Loucy (cell line): ENCODE measurements around the gene PIAS4.

Experiments
- H2AFZ ChIP-seq: fragments of 200-600 bp; sonication (generic); 2 replicates; pipeline ENCODE4 v1.6.0; 2016; ENCODE audit warnings: antibody characterized with exemption, mild to moderate bottlenecking, low read length, moderate library complexity
- H3F3A ChIP-seq: fragments of 200-600 bp; 2 replicates; pipeline ENCODE4 v1.6.0; 2016; ENCODE audit warnings: antibody characterized with exemption, low read depth, mild to moderate bottlenecking
- H3K27me3 ChIP-seq: fragments of 200-600 bp; sonication (generic); 2 replicates; pipeline ENCODE4 v1.6.1; 2014; ENCODE audit warnings: low read length, mild to moderate bottlenecking; ENCODE audit not compliant: insufficient read depth, poor library complexity, severe bottlenecking
- H3K36me3 ChIP-seq: fragments of 200-600 bp; sonication (generic); 2 replicates; pipeline ENCODE4 v1.6.1; 2016; ENCODE audit warnings: low read length; ENCODE audit not compliant: insufficient read depth
- H3K4me1 ChIP-seq: fragments of 200-600 bp; sonication (generic); 2 replicates; pipeline ENCODE4 v1.5.1; 2014; ENCODE audit warnings: low read length, mild to moderate bottlenecking; ENCODE audit not compliant: insufficient read depth, poor library complexity, severe bottlenecking
- H3K4me2 ChIP-seq: fragments of 200-600 bp; sonication (generic); 2 replicates; pipeline ENCODE4 v1.6.0; 2014; ENCODE audit warnings: antibody characterized with exemption, low read length, low read depth, mild to moderate bottlenecking; ENCODE audit not compliant: poor library complexity, severe bottlenecking
- H3K4me3 ChIP-seq: fragments of 200-600 bp; sonication (generic); 2 replicates; pipeline ENCODE4 v1.5.1; 2014; ENCODE audit warnings: low read length, mild to moderate bottlenecking, mixed read lengths; ENCODE audit not compliant: poor library complexity, severe bottlenecking
- H3K79me2 ChIP-seq: fragments of 200-600 bp; sonication (generic); 2 replicates; pipeline ENCODE4 v1.6.1; 2014; ENCODE audit warnings: low read length; ENCODE audit not compliant: insufficient read depth
- H3K9ac ChIP-seq: fragments of 200-600 bp; sonication (generic); 2 replicates; pipeline ENCODE4 v1.6.0; 2014; ENCODE audit warnings: mild to moderate bottlenecking, low read depth, low read length, moderate library complexity; ENCODE audit not compliant: poor library complexity, severe bottlenecking
- H3K9me2 ChIP-seq: fragments of 200-600 bp; sonication (generic); replicated peaks from 2 replicates; pipeline ENCODE4 v1.6.1; 2016; ENCODE audit warnings: low read depth, low read length, mixed read lengths
- H3K9me3 ChIP-seq: fragments of 200-600 bp; sonication (generic); 2 replicates; pipeline ENCODE4 v1.6.1; 2014; ENCODE audit warnings: mild to moderate bottlenecking, antibody characterized with exemption, low read length, low read depth; ENCODE audit not compliant: insufficient read depth
- H4K20me1 ChIP-seq: fragments of 200-600 bp; sonication (generic); 2 replicates; pipeline ENCODE4 v1.6.0; 2014; ENCODE audit warnings: antibody characterized with exemption, low read length, mild to moderate bottlenecking; ENCODE audit not compliant: insufficient read depth, poor library complexity, severe bottlenecking
- CTCF ChIP-seq: fragments of 200-600 bp; sonication (generic); conservative IDR thresholded peaks from 2 replicates; pipeline ENCODE4 v1.5.1; 2014; ENCODE audit warnings: mild to moderate bottlenecking, antibody characterized with exemption, low read length
- EZH2phosphoT487 ChIP-seq: fragments of 200-600 bp; IDR thresholded peaks from 2 replicates; pipeline ENCODE4 v1.6.1; 2018; ENCODE audit warnings: antibody characterized with exemption, mild to moderate bottlenecking, moderate library complexity, borderline replicate concordance

Gene PIAS4

GRCh38 chr19:4016903-4017638 lies 9.5 kb downstream of the PIAS4 start:
- no peak overlapping the region for H3K4me3 ChIP-seq
- H3K4me1 ChIP-seq: no peaks in the 10 kb centered on the region
- H3F3A ChIP-seq: no peaks in the 10 kb centered on the region
- no peaks in the 10 kb centered on the region for H3K9me3 ChIP-seq
- H2AFZ ChIP-seq: no peak overlapping the region
- TF ChIP-seq EZH2phosphoT487: no peak
- no peak for TF ChIP-seq CTCF
- H3K4me2 ChIP-seq: no peak overlapping the region
- peaks cover 73% of the 10 kb centered on the region; the same call in 1 of the 2 replicates for H3K79me2 ChIP-seq
- no peaks in the 10 kb centered on the region for H3K27me3 ChIP-seq
- H3K9ac ChIP-seq: no peak overlapping the region
- H3K9me2 ChIP-seq: no peaks in the 10 kb centered on the region
- H4K20me1 ChIP-seq: peaks cover 23% of the 10 kb centered on the region
- H3K36me3 ChIP-seq: peaks cover 20% of the 10 kb centered on the region; the same call in 1 of the 2 replicates

- Histone ChIP-seq H3K4me1 (no peaks in the 10 kb centered on the region), H3K79me2 (peaks cover 62% of the 10 kb centered on the region; the same call in 1 of the 2 replicates), H4K20me1 (peaks cover 18% of the 10 kb centered on the region), H3K36me3 (peaks cover 15% of the 10 kb centered on the region; the same call in 1 of the 2 replicates), H3K4me2 (no peak overlapping the region), H3K27me3 (no peaks in the 10 kb centered on the region), H3K9me3 (no peaks in the 10 kb centered on the region), H2AFZ (no peak overlapping the region), H3K9me2 (no peaks in the 10 kb centered on the region), H3K4me3 (no peak overlapping the region), H3F3A (no peaks in the 10 kb centered on the region), H3K9ac (no peak overlapping the region)
- TF ChIP-seq CTCF: no peak
- no peak for TF ChIP-seq EZH2phosphoT487
These were observed 10.6 kb downstream of the PIAS4 start for GRCh38 chr19:4018140-4018613.

GRCh38 chr19:4018775-4019504 lies 11.4 kb downstream of the PIAS4 start:
- Histone ChIP-seq H3K4me2 (no peak overlapping the region), H3K4me3 (no peak overlapping the region), H3K79me2 (peaks cover 55% of the 10 kb centered on the region; the same call in 1 of the 2 replicates), H3K9me2 (no peaks in the 10 kb centered on the region), H2AFZ (no peak overlapping the region), H3K9me3 (no peaks in the 10 kb centered on the region), H3K36me3 (peaks cover 7% of the 10 kb centered on the region; the same call in 1 of the 2 replicates), H3F3A (no peaks in the 10 kb centered on the region), H3K4me1 (no peaks in the 10 kb centered on the region), H3K9ac (no peak overlapping the region), H4K20me1 (peaks cover 14% of the 10 kb centered on the region), H3K27me3 (no peaks in the 10 kb centered on the region)
- TF ChIP-seq EZH2phosphoT487 (no peak), CTCF (no peak)
